Activated naive CD8-positive, alpha-beta T cell (primary cell): ENCODE results near the gene ANKEF1.

Experiments used
- H3K27ac Mint-ChIP-seq: one replicate; pipeline ENCODE4 v1.8.0; 2021; ENCODE audit warnings: mixed read lengths
- H3K27me3 Mint-ChIP-seq: one replicate; pipeline ENCODE4 v1.8.0; 2021; ENCODE audit warnings: mixed read lengths
- H3K36me3 Mint-ChIP-seq: one replicate; pipeline ENCODE4 v1.8.0; 2021; ENCODE audit warnings: mixed read lengths
- H3K4me1 Mint-ChIP-seq: one replicate; pipeline ENCODE4 v1.8.0; 2021; ENCODE audit warnings: low read depth, mixed read lengths
- H3K4me3 Mint-ChIP-seq: one replicate; pipeline ENCODE4 v1.8.0; 2021; ENCODE audit warnings: mild to moderate bottlenecking, mixed read lengths
- H3K9me3 Mint-ChIP-seq: one replicate; pipeline ENCODE4 v1.8.0; 2021; ENCODE audit warnings: low read depth, mixed read lengths

The ANKEF1 gene

GRCh38 chr20:10093087-10093591 is 58.4 kb downstream of the ANKEF1 start:
- no peak overlapping the region for H3K4me3 Mint-ChIP-seq
- no peaks in the 10 kb centered on the region for H3K9me3 Mint-ChIP-seq
- H3K36me3 Mint-ChIP-seq: no peaks in the 10 kb centered on the region
- no peaks in the 10 kb centered on the region for H3K4me1 Mint-ChIP-seq
- no peak overlapping the region for H3K27ac Mint-ChIP-seq
- no peaks in the 10 kb centered on the region for H3K27me3 Mint-ChIP-seq

- H3K27ac Mint-ChIP-seq: no peak overlapping the region
- no peaks in the 10 kb centered on the region for H3K27me3 Mint-ChIP-seq
- no peaks in the 10 kb centered on the region for H3K9me3 Mint-ChIP-seq
- H3K4me3 Mint-ChIP-seq: no peak overlapping the region
- no peaks in the 10 kb centered on the region for H3K36me3 Mint-ChIP-seq
- H3K4me1 Mint-ChIP-seq: no peaks in the 10 kb centered on the region
Observed at GRCh38 chr20:10094566-10095173, 59.9 kb downstream of the ANKEF1 start.

GRCh38 chr20:10096790-10097189 is 62.0 kb downstream of the ANKEF1 start:
- no peaks in the 10 kb centered on the region for H3K4me1 Mint-ChIP-seq
- no peaks in the 10 kb centered on the region for H3K9me3 Mint-ChIP-seq
- H3K27ac Mint-ChIP-seq: no peak overlapping the region
- H3K36me3 Mint-ChIP-seq: no peaks in the 10 kb centered on the region
- no peaks in the 10 kb centered on the region for H3K27me3 Mint-ChIP-seq
- no peak overlapping the region for H3K4me3 Mint-ChIP-seq

GRCh38 chr20:10105046-10105445 is 70.3 kb downstream of the ANKEF1 start:
- H3K27me3 Mint-ChIP-seq: no peaks in the 10 kb centered on the region
- H3K4me1 Mint-ChIP-seq: no peaks in the 10 kb centered on the region
- no peaks in the 10 kb centered on the region for H3K9me3 Mint-ChIP-seq
- H3K4me3 Mint-ChIP-seq: no peak overlapping the region
- no peak overlapping the region for H3K27ac Mint-ChIP-seq
- no peaks in the 10 kb centered on the region for H3K36me3 Mint-ChIP-seq
